Right atrium auricular region (tissue), 2 donors: Measurements from ENCODE around the gene IL17REL. TPM values are rescaled to one million over a fixed set of nuclear protein-coding genes. Genes with fewer than 3 reads are reported as not detected.

ENCODE experiments used
- DNase-seq: peaks from one replicate; pipeline ENCODE4 v3.0.0-alpha.2; 2019; ENCODE audit warnings: low spot score
- H3K27ac ChIP-seq, 2 donors: fragments of 200-600 bp; sonication (generic); 1 replicate in 1 of 2; 2 replicates in 1 of 2; pipeline ENCODE4 v1.5.1; 2016 to 2019
- H3K27me3 ChIP-seq, 2 donors: fragments of 200-600 bp; sonication (generic); one replicate each; pipeline versions ENCODE4 v1.5.1 to v1.6.0; 2017 to 2019
- H3K36me3 ChIP-seq: fragments of 200-600 bp; sonication (generic); one replicate; pipeline ENCODE4 v1.5.1; 2016
- H3K4me1 ChIP-seq, 2 donors: fragments of 200-600 bp; sonication (generic); one replicate each; pipeline versions ENCODE4 v1.5.1 to v1.6.0; 2017 to 2019
- H3K4me3 ChIP-seq, 2 donors: fragments of 200-600 bp; sonication (generic); 1 replicate in 1 of 2; 2 replicates in 1 of 2; pipeline ENCODE4 v1.5.1; 2017 to 2019; ENCODE audit warnings: mild to moderate bottlenecking in 1 of 2, moderate library complexity in 1 of 2
- H3K9me3 ChIP-seq, 2 donors: fragments of 200-600 bp; sonication (generic); one replicate each; pipeline ENCODE4 v1.5.1; 2019
- total RNA-seq, 2 donors: library from RNA; depleted of rRNA; stranded (reverse); fragments of >200 nt; gene quantifications; one replicate each; pipeline ENCODE4 v1.1.0, GENCODE V29; 2016
- TF ChIP-seq, protein P1 (sequence below), 2 donors: fragments of 200-600 bp; sonication (generic); IDR thresholded peaks; one replicate each; pipeline ENCODE4 v1.5.1; 2019; ENCODE audit warnings: antibody characterized with exemption in 2 of 2

IL17REL gene
- total RNA-seq, 2 donors from 2014 or later = not detected

DNA sequence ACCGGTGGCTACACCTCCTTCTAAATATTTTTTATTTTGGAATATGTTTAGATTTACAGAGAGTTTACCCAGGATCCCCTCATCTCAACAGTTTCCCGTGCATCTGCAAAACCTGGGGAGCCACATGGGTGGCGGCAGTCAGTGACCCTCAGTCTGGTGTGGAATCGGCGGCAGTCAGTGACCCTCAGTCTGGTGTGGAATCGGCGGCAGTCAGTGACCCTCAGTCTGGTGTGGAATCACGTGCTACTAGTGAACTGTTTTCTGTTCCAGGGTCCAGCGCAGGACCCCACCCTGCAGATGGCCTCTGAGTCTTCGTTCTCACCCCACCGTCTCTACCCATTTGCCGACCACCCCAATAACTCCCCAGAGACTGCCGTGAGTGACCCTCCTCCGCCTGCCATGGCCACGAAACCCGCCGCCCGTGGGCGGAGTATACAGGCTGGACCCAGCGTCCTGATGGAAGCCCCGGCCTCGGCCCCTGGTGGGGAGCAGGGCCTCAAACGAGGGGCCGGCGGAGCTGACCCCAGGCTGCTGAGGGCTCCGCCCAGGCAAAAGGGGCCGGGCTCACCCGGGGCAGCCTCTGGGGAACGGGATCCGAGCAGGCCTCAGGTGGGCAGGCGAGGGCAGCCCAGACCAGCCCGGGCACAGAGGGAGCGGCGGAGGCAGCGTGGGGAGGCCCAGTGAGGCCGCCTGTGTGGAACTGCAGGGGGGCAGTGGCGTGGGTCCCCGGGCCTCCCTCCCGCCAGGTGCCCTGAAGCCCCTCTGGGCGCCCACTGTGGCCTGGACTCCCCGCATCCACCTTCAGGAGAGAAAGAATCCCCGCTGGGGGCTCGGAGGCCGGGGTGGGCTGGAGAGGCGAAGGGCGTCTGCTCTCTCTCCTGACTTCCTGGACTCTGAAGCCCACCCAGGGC is 2.5 kb downstream of the IL17REL start:
- TF ChIP-seq, protein P1, sequence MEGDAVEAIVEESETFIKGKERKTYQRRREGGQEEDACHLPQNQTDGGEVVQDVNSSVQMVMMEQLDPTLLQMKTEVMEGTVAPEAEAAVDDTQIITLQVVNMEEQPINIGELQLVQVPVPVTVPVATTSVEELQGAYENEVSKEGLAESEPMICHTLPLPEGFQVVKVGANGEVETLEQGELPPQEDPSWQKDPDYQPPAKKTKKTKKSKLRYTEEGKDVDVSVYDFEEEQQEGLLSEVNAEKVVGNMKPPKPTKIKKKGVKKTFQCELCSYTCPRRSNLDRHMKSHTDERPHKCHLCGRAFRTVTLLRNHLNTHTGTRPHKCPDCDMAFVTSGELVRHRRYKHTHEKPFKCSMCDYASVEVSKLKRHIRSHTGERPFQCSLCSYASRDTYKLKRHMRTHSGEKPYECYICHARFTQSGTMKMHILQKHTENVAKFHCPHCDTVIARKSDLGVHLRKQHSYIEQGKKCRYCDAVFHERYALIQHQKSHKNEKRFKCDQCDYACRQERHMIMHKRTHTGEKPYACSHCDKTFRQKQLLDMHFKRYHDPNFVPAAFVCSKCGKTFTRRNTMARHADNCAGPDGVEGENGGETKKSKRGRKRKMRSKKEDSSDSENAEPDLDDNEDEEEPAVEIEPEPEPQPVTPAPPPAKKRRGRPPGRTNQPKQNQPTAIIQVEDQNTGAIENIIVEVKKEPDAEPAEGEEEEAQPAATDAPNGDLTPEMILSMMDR (IDR thresholded peaks at IDR 0.05) = no peak
- Histone ChIP-seq H3K27ac (no peak overlapping the region), H3K9me3 (no peaks in the 10 kb centered on the region), H3K36me3 (no peaks in the 10 kb centered on the region), H3K4me1 (peaks cover 0 to 19% of the 10 kb centered on the region in 2 donors), H3K4me3 (no peak overlapping the region), H3K27me3 (peaks cover 7 to 42% of the 10 kb centered on the region in 2 donors)
- no peak for DNase-seq

DNA sequence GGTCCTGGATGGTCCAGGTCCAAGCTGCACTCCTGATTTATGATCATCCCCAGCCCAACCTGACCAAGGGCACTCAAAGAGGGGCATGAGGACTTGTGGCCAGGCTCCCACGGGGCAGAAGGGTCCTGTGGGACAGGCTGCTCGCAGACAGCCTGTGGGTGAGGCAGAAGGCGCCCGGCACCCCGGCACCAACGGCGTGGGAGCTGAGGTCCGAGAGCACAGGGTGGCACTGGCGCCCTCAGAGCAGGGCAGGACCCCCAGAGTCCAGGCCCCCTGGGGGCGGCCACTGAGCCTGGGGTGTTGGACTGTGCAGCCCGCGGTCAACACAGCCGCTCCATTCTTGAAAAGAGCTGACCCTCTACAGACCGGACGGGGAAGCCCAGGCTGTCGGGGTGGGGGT is 3.3 kb downstream of the IL17REL start:
- no peaks in the 10 kb centered on the region for H3K9me3 ChIP-seq
- no peaks in the 10 kb centered on the region for H3K36me3 ChIP-seq
- H3K4me1 ChIP-seq = peaks cover 0 to 11% of the 10 kb centered on the region in 2 donors
- TF ChIP-seq, protein P1 (IDR thresholded peaks at IDR 0.05) = no peak
- no peak for DNase-seq
- no peak overlapping the region for H3K27ac ChIP-seq
- H3K4me3 ChIP-seq = no peak overlapping the region
- peaks cover 7 to 35% of the 10 kb centered on the region in 2 donors for H3K27me3 ChIP-seq

DNA sequence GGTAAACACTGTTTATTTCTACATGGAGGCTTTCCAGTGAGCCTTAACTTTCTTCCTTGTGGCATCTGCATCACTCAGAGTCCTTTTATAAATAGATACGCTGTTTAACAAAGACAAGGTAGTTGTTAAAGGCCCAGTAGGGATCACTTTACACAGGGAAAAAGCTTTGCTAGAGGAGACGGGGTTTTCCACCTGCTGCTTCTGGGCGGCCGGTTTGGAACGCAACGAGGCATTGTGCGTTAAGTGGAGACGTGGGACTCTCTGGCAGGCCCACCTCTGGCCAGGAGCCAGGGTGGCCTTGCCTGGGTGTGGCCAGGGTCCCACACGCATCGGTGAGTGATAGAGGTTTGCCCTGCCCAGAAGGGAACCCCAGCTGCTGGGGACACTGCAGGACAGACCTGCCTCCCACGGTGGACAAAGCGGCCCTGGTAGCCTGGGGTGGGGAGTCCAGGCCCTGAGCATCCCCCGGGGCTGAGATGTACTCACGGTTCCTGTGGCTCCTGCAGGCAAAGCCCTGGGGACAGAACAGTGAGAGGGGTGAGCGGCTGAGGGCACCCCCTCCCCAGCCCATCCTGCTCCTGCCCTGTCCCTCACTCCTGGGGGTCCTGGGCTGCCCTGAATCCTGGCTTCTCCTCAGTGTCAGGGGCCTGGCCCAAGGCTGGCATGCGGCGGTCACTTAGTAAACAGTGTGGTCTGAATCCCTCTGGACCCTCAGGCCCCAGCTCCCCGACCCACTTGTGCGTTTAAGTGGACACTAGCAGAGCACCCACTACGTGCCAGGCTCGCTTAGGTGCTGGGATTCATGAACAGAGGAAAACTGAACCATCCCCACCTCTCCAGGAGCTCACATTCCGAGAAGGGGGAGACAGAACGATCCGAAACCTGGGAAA is 4.2 kb downstream of the IL17REL start:
- Histone ChIP-seq H3K4me1 (peaks cover 0 to 10% of the 10 kb centered on the region in 2 donors), H3K4me3 (no peak overlapping the region), H3K9me3 (no peaks in the 10 kb centered on the region), H3K27ac (no peak overlapping the region), H3K36me3 (no peaks in the 10 kb centered on the region), H3K27me3 (peaks cover 7 to 28% of the 10 kb centered on the region in 2 donors)
- DNase-seq = no peak
- TF ChIP-seq, protein P1 (IDR thresholded peaks at IDR 0.05) = no peak

DNA sequence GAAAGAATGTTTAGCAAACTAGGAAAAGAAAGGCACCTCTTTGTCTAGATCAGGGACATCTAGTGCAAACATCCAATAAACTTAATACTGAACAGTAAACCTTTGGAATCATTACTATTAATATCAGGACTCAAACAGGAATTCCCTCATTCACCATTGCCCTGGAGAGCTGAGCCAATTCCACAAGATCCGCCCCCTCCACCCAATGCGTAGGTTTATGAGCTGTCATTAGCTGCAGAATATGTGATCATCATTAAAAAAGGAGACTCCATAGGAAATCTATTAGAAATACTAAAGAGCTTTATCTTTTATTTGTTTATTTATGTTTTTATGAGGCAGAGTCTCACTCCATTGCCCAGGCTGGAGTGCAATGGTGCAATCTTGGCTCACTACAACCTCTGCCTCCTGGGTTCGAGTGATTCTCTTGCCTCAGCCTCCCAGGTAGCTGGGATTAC is 5.5 kb downstream of the IL17REL start:
- no peaks in the 10 kb centered on the region for H3K9me3 ChIP-seq
- H3K27me3 ChIP-seq = peaks cover 7 to 25% of the 10 kb centered on the region in 2 donors
- DNase-seq = no peak
- H3K27ac ChIP-seq = no peak overlapping the region
- no peak overlapping the region for H3K4me3 ChIP-seq
- TF ChIP-seq, protein P1 (IDR thresholded peaks at IDR 0.05) = no peak
- H3K4me1 ChIP-seq = peaks cover 0 to 10% of the 10 kb centered on the region in 2 donors
- no peaks in the 10 kb centered on the region for H3K36me3 ChIP-seq

DNA sequence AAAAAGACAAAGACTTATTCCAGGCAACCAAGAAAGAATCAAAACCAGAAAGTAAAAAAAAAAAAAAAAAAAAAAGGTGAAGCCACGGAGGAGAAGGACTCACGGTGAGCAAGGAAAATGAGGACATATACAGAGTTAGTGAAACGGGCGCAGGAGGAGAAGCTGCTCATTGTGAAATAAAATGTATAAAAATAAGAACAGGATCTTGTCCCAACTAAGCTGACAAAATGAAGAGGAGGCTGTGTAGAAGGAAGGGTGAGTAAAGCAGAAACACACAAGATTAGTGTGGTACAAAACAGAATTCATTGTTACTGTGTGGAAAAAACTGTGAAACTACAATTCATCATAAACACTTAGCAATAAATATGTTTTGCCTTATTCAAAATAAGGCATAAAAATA is 7.6 kb downstream of the IL17REL start:
- TF ChIP-seq, protein P1 (IDR thresholded peaks at IDR 0.05) = no peak
- Histone ChIP-seq H3K27ac (no peak overlapping the region), H3K36me3 (no peaks in the 10 kb centered on the region), H3K27me3 (peaks cover 2 to 4% of the 10 kb centered on the region in 2 donors), H3K4me1 (no peaks in the 10 kb centered on the region), H3K9me3 (no peaks in the 10 kb centered on the region), H3K4me3 (no peak overlapping the region)
- no peak for DNase-seq
